Spleen (tissue), 7 donors: ENCODE results near the gene PRMT9.

ENCODE experiments used
- POLR2AphosphoS5 ChIP-seq, 3 donors: sonication (generic); formaldehyde crosslinking; IDR thresholded peaks; one replicate each; pipeline ENCODE4 v1.5.1; 2017; ENCODE audit warnings: antibody characterized with exemption in 3 of 3
- TF ChIP-seq, protein P1 (sequence below), 11 experiments: fragments of 200-600 bp in 7 of 11; fragments of 450-650 bp in 4 of 11; sonication (generic) in 4 of 11; IDR thresholded peaks in 8 of 11; conservative IDR thresholded peaks in 3 of 11; 1 replicate in 7 of 11; 2 replicates in 4 of 11; pipeline versions ENCODE4 v1.4.0 to v1.8.0; 2016 to 2021; ENCODE audit warnings: antibody characterized with exemption in 11 of 11, inconsistent platforms in 4 of 11, mild to moderate bottlenecking in 1 of 11
- donor health status: DM: no; HTN: no; CAD: no; lungs with moderate emphysema.
- donor health status: DM: no; HTN: no; CAD: no.
- donor health status: DM: no; HTN: no; CAD: no.

DNA sequence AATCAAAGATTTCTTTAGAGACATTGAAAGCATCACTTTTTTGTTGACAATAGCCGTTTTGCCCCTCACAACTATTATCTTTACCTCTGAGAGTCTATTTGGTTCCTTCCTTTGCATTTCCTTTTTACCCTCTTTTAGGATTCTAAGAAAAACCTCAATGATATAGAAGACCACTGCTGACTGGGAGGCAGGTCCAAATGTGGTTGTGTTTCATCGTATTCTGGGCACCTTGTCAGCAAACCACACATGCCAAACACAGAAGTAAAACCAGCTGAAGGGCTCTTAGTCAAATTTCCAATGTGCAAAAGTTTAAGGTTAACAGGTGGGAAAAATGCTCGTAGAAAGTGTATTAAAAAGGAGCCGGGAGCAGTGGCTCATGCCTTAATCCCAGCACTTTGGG is 5.1 kb upstream of the PRMT9 start:
- TF ChIP-seq, protein P1, sequence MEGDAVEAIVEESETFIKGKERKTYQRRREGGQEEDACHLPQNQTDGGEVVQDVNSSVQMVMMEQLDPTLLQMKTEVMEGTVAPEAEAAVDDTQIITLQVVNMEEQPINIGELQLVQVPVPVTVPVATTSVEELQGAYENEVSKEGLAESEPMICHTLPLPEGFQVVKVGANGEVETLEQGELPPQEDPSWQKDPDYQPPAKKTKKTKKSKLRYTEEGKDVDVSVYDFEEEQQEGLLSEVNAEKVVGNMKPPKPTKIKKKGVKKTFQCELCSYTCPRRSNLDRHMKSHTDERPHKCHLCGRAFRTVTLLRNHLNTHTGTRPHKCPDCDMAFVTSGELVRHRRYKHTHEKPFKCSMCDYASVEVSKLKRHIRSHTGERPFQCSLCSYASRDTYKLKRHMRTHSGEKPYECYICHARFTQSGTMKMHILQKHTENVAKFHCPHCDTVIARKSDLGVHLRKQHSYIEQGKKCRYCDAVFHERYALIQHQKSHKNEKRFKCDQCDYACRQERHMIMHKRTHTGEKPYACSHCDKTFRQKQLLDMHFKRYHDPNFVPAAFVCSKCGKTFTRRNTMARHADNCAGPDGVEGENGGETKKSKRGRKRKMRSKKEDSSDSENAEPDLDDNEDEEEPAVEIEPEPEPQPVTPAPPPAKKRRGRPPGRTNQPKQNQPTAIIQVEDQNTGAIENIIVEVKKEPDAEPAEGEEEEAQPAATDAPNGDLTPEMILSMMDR (IDR thresholded peaks at IDR 0.05 in 8 of 11, conservative IDR thresholded peaks at IDR 0.05 in 3 of 11) = no peak
- TF ChIP-seq POLR2AphosphoS5 (IDR thresholded peaks at IDR 0.05) = no peak
